HCT116 (cell line): ENCODE measurements around the gene LY6G6D. TPM values are rescaled to one million over a fixed set of nuclear protein-coding genes. Genes with fewer than 3 reads are reported as not detected.

ENCODE experiments used
- ATAC-seq: fragments of 200-7000 bp; cut with Tn5 transposase; 2 replicates; pipeline ENCODE4 v1.9.1; 2020; ENCODE audit warnings: mild to moderate bottlenecking, moderate library complexity
- BruUV-seq: library from RNA; stranded (reverse); fragments of 400-500 nt; replicated peaks from 2 replicates; lab custom pipeline; 2021; lab: Mats Ljungman, UMichigan
- CTCF ChIA-PET: fragments of 300-600 bp; sonication (Branson Sonifier 250); formaldehyde crosslinking; loops from one replicate; lab custom pipeline; 2021; ENCODE audit warnings: antibody characterized with exemption; lab: Charles Lee
- POLR2A ChIA-PET: fragments of 300-600, 350-600 bp; sonication (Branson Sonifier 250); formaldehyde crosslinking; loops from one replicate; lab custom pipeline; 2021; ENCODE audit warnings: antibody characterized with exemption; lab: Charles Lee
- RAD21 ChIA-PET, 2 experiments: fragments of 300-600 bp; sonication (Branson Sonifier 250); formaldehyde crosslinking; loops; one replicate each; lab custom pipeline; 2023; ENCODE audit warnings: low total read pairs in 2 of 2; ENCODE audit not compliant: uncharacterized antibody in 2 of 2, unreplicated experiment in 2 of 2, low non-redundant PET in 1 of 2; lab: Charles Lee
- DNase-seq: peaks from one replicate; pipeline ENCODE4 v3.0.0-alpha.2; 2010; ENCODE audit warnings: low read depth, low spot score
- H2AFZ ChIP-seq: fragments of 200-600 bp; shearing (Covaris generic), sonication (generic); 2 replicates; pipeline ENCODE4 v1.6.1; 2017; ENCODE audit warnings: low read depth, mixed run types, mixed read lengths, antibody characterized with exemption, low read length; ENCODE audit not compliant: poor library complexity, severe bottlenecking
- H3K27ac ChIP-seq: 2 replicates; pipeline ENCODE4 v1.5.1; 2012; ENCODE audit warnings: low read depth, low read length
- H3K27me3 ChIP-seq: fragments of 200-600 bp; sonication (generic); 2 replicates; pipeline ENCODE4 v1.6.1; 2016; ENCODE audit warnings: mixed run types, low read length, mixed read lengths; ENCODE audit not compliant: insufficient read depth
- H3K36me3 ChIP-seq, 2 experiments: fragments of 200-500 bp in 1 of 2; fragments of 200-600 bp in 1 of 2; sonication (Bioruptor generic) in 1 of 2; sonication (generic) in 1 of 2; 2 replicates each; pipeline versions ENCODE4 v1.5.1 to v1.6.1; 2014 to 2016; ENCODE audit warnings: low read length in 2 of 2, inconsistent platforms in 1 of 2, mixed read lengths in 1 of 2, mixed run types in 1 of 2; ENCODE audit not compliant: insufficient read depth in 2 of 2, control insufficient read depth in 1 of 2
- H3K4me1 ChIP-seq, 2 experiments: fragments of 200-600 bp in 1 of 2; sonication (generic) in 1 of 2; 2 replicates each; pipeline versions ENCODE4 v1.5.1 to v1.6.1; 2012 to 2017; ENCODE audit warnings: low read length in 2 of 2, inconsistent platforms in 1 of 2, mild to moderate bottlenecking in 1 of 2, mixed read lengths in 1 of 2, mixed run types in 1 of 2, moderate library complexity in 1 of 2; ENCODE audit not compliant: insufficient read depth in 2 of 2, control insufficient read depth in 1 of 2
- H3K4me2 ChIP-seq: fragments of 200-600 bp; sonication (generic); 2 replicates; pipeline ENCODE4 v1.6.1; 2017; ENCODE audit warnings: mixed run types, low read length, mixed read lengths
- H3K4me3 ChIP-seq, 2 experiments: fragments of 200-600 bp in 1 of 2; sonication (generic) in 1 of 2; replicated peaks in 1 of 2; 2 replicates each; pipeline ENCODE4 v1.5.1; 2011 to 2016; ENCODE audit warnings: low read length in 2 of 2, control low read depth in 1 of 2, low read depth in 1 of 2, mild to moderate bottlenecking in 1 of 2, mixed read lengths in 1 of 2, mixed run types in 1 of 2
- H3K79me2 ChIP-seq: fragments of 200-600 bp; sonication (generic); 2 replicates; pipeline ENCODE4 v1.6.1; 2017; ENCODE audit warnings: mild to moderate bottlenecking, mixed run types, low read length, moderate library complexity, mixed read lengths; ENCODE audit not compliant: insufficient read depth
- H3K9ac ChIP-seq: fragments of 200-600 bp; sonication (generic); 2 replicates; pipeline ENCODE4 v1.6.1; 2016; ENCODE audit warnings: low read length, mixed read lengths
- H3K9me2 ChIP-seq: fragments of 200-600 bp; sonication (generic), shearing (Covaris generic); 2 replicates; pipeline ENCODE4 v1.6.1; 2017; ENCODE audit warnings: mixed run types, mild to moderate bottlenecking, moderate library complexity; ENCODE audit not compliant: insufficient read depth
- H3K9me3 ChIP-seq, 2 experiments: fragments of 200-500 bp in 1 of 2; fragments of 200-600 bp in 1 of 2; sonication (Bioruptor generic) in 1 of 2; sonication (generic) in 1 of 2; 2 replicates each; pipeline ENCODE4 v1.6.1; 2014 to 2017; ENCODE audit warnings: low read length in 2 of 2, mixed read lengths in 2 of 2, inconsistent platforms in 1 of 2, low read depth in 1 of 2, mild to moderate bottlenecking in 1 of 2, mixed run types in 1 of 2, moderate library complexity in 1 of 2; ENCODE audit not compliant: control insufficient read depth in 1 of 2, insufficient read depth in 1 of 2
- H4K20me1 ChIP-seq: fragments of 200-600 bp; sonication (generic), shearing (Covaris generic); 2 replicates; pipeline ENCODE4 v1.6.1; 2017; ENCODE audit warnings: mixed run types, mild to moderate bottlenecking, moderate library complexity; ENCODE audit not compliant: insufficient read depth
- ATF3 ChIP-seq: IDR thresholded peaks from 2 replicates; pipeline ENCODE4 v1.6.1; 2012
- CBX3 ChIP-seq: IDR thresholded peaks from 2 replicates; pipeline ENCODE4 v1.6.1; 2012; ENCODE audit warnings: low read depth
- CEBPB ChIP-seq: IDR thresholded peaks from 2 replicates; pipeline ENCODE4 v1.6.1; 2012; ENCODE audit warnings: low read depth
- CTCF ChIP-seq, 3 experiments: fragments of 200-600 bp in 1 of 3; sonication (generic) in 1 of 3; IDR thresholded peaks in 2 of 3; conservative IDR thresholded peaks in 1 of 3; 2 replicates each; pipeline ENCODE4 v1.5.1; 2012 to 2017; ENCODE audit warnings: low read depth in 2 of 3, low read length in 2 of 3, antibody characterized with exemption in 1 of 3, borderline replicate concordance in 1 of 3, control low read depth in 1 of 3, mild to moderate bottlenecking in 1 of 3, mixed read lengths in 1 of 3, mixed run types in 1 of 3, moderate library complexity in 1 of 3; ENCODE audit not compliant: insufficient read depth in 1 of 3
- EGR1 ChIP-seq: IDR thresholded peaks from 2 replicates; pipeline ENCODE4 v1.6.1; 2012; ENCODE audit warnings: low read depth
- ELF1 ChIP-seq: IDR thresholded peaks from 2 replicates; pipeline ENCODE4 v1.6.1; 2012; ENCODE audit warnings: low read depth, borderline replicate concordance
- EZH2 ChIP-seq: fragments of 200-600 bp; sonication (generic); IDR thresholded peaks from 2 replicates; pipeline ENCODE4 v1.6.1; 2017; ENCODE audit warnings: antibody characterized with exemption, mixed run types
- EZH2phosphoT487 ChIP-seq: fragments of 200-600 bp; IDR thresholded peaks from 2 replicates; pipeline ENCODE4 v1.6.1; 2018; ENCODE audit warnings: antibody characterized with exemption, borderline replicate concordance
- JUND ChIP-seq: IDR thresholded peaks from 2 replicates; pipeline ENCODE4 v1.6.1; 2012
- MAX ChIP-seq: IDR thresholded peaks from 2 replicates; pipeline ENCODE4 v1.6.1; 2012
- POLR2AphosphoS5 ChIP-seq: IDR thresholded peaks from 2 replicates; pipeline ENCODE4 v1.6.1; 2011; ENCODE audit warnings: mild to moderate bottlenecking, low read depth, low read length, moderate library complexity
- RAD21 ChIP-seq: IDR thresholded peaks from 2 replicates; pipeline ENCODE4 v1.6.1; 2012; ENCODE audit warnings: low read depth, mild to moderate bottlenecking
- REST ChIP-seq: IDR thresholded peaks from 2 replicates; pipeline ENCODE4 v1.6.1; 2012; ENCODE audit warnings: low read depth
- SRF ChIP-seq: IDR thresholded peaks from 2 replicates; pipeline ENCODE4 v1.6.1; 2012; ENCODE audit warnings: low read depth
- TCF7L2 ChIP-seq: IDR thresholded peaks from 2 replicates; pipeline ENCODE4 v1.7.0; 2011; ENCODE audit warnings: borderline replicate concordance, inconsistent platforms; ENCODE audit not compliant: insufficient read depth, insufficient read length; ENCODE audit errors: extremely low read depth
- YY1 ChIP-seq: IDR thresholded peaks from 2 replicates; pipeline ENCODE4 v1.6.1; 2011; ENCODE audit warnings: low read length, low read depth, moderate library complexity, mild to moderate bottlenecking; ENCODE audit not compliant: insufficient replicate concordance; ENCODE audit errors: extremely low read depth
- ZBTB33 ChIP-seq: IDR thresholded peaks from 2 replicates; pipeline ENCODE4 v1.6.1; 2011; ENCODE audit warnings: mild to moderate bottlenecking, low read length, moderate library complexity; ENCODE audit not compliant: insufficient replicate concordance; ENCODE audit errors: extremely low read depth
- intact Hi-C: fragments of 100-400 bp; cut with micrococcal nuclease; formaldehyde crosslinking; loops from 2 replicates; pipeline ENCODE4 v1.10.0; 2022
- total RNA-seq: library from RNA; stranded (reverse); gene quantifications from one replicate; pipeline ENCODE4 v1.2.1, GENCODE V29; 2021; ENCODE audit not compliant: unreplicated experiment

The LY6G6D gene
- total RNA-seq, 1 experiment from 2014 or later, result not detected

- H4K20me1 ChIP-seq, result no peaks in the 10 kb centered on the region
- peak overlapping the region; percentile 67 for H3K4me2 ChIP-seq
- no peak overlapping the region for H3K9ac ChIP-seq
- TF ChIP-seq YY1 (no peak), RAD21 (no peak), REST (no peak), ELF1 (no peak), CBX3 (no peak), EGR1 (no peak), POLR2AphosphoS5 (no peak), TCF7L2 (no peak), ATF3 (no peak), ZBTB33 (no peak), CEBPB (no peak), EZH2phosphoT487 (no peak), JUND (no peak), CTCF (IDR thresholded peaks at IDR 0.05 in 2 of 3, conservative IDR thresholded peaks at IDR 0.05 in 1 of 3; ENCODE audit: borderline replicate concordance in 1 of 3, insufficient read depth in 1 of 3, low read depth in 2 of 3, low read length in 2 of 3) (no peak), EZH2 (no peak), SRF (no peak), MAX (no peak)
- H3K9me3 ChIP-seq, result no peaks in the 10 kb centered on the region
- H3K36me3 ChIP-seq, result no peaks in the 10 kb centered on the region
- intact Hi-C loops, result no loop called here
- DNase-seq (no peak), ATAC-seq (no peak)
- no peaks in the 10 kb centered on the region for H3K79me2 ChIP-seq
- ChIA-PET CTCF (interaction anchor here (1.5 kb wide), 1 partner anchor 23 kb away, joined by 4 read pairs; the partner anchor contains the start of gene CLIC1), POLR2A (interaction anchor here (1.0 kb wide), 1 partner anchor 10 kb away, joined by 5 read pairs; the partner anchor contains the start of gene ABHD16A), RAD21 (no interaction called here)
- no peaks in the 10 kb centered on the region for H3K27me3 ChIP-seq
- no peak overlapping the region for H3K4me3 ChIP-seq
- H2AFZ ChIP-seq, result no peak overlapping the region
- peaks cover 27 to 38% of the 10 kb centered on the region in 2 experiments for H3K4me1 ChIP-seq
- H3K27ac ChIP-seq, result no peak overlapping the region
- H3K9me2 ChIP-seq, result no peaks in the 10 kb centered on the region
- no TSS peak for BruUV-seq
These were observed 1.7 kb upstream of the LY6G6D start for GRCh38 chr6:31713465-31713864.
